Stomach smooth muscle (tissue), 2 donors: ENCODE measurements around the gene MAP3K10.

Experiments
- H3K27ac ChIP-seq: one replicate; pipeline ENCODE4 v1.7.0; 2013; ENCODE audit warnings: mild to moderate bottlenecking, low read length, inconsistent platforms
- H3K27me3 ChIP-seq, 2 donors: one replicate each; pipeline ENCODE4 v1.7.0; 2013; ENCODE audit warnings: low read length in 2 of 2; ENCODE audit not compliant: insufficient read depth in 2 of 2, control insufficient read depth in 1 of 2
- H3K36me3 ChIP-seq, 2 donors: one replicate each; pipeline ENCODE4 v1.7.0; 2013; ENCODE audit warnings: low read length in 2 of 2; ENCODE audit not compliant: control insufficient read depth in 2 of 2, insufficient read depth in 2 of 2
- H3K4me1 ChIP-seq: one replicate; pipeline ENCODE4 v1.7.0; 2013; ENCODE audit warnings: low read length; ENCODE audit not compliant: control insufficient read depth, insufficient read depth
- H3K4me3 ChIP-seq, 2 donors: one replicate each; pipeline ENCODE4 v1.7.0; 2013; ENCODE audit warnings: low read length in 2 of 2
- H3K9ac ChIP-seq, 2 donors: one replicate each; pipeline ENCODE4 v1.7.0; 2013; ENCODE audit warnings: low read length in 2 of 2, mild to moderate bottlenecking in 1 of 2
- H3K9me3 ChIP-seq, 2 donors: one replicate each; pipeline ENCODE4 v1.7.0; 2013; ENCODE audit warnings: low read length in 2 of 2; ENCODE audit not compliant: control insufficient read depth in 2 of 2
- donor health status: healthy.
- donor health status: Pancreatic carcinoma.

MAP3K10 gene

DNA sequence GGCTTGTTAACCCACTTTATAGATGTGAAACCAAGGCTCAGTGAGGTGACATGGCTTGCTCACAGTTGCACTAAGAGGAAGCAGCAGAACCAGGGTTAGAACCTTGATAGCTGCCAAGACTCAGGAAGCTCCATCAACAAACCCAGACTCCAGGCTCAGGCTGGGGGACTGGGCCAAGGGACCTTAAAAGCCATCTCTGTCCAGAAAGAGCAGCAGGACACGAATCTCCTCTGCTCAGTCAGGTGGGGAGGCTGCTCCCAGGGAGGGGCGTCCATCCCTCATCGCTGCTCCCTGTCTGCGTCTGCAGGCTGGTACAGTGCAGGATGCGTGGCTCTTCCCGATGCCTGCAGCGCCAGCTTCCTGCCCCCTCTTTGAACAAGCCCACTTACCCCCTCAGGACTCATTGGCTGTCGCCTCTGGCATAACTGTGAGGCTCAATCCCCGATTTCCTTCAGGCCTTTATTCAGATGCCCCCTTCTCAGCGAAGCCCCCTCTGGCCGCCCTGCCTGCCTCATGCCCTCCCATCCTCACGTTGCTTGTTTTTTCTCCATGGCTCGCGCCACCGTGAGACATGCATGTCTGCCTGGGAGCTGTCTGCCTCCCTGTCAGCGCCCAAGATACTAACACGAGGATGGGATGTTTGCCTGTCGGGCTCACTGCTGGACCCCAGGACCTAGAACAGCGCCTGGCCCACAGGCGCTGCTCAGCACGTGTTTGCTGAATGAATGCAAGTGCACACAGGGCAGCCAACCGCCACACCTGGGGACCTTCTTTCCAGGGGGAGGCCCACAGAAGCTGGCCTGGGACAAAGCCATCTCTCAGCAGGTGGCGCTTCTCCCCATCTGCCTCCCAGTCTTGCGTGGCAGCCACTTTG, 72.5 kb downstream of the MAP3K10 start:
- H3K9ac ChIP-seq: no peak overlapping the region
- H3K4me3 ChIP-seq: no peak overlapping the region
- peaks cover 12 to 28% of the 10 kb centered on the region in 2 donors for H3K36me3 ChIP-seq
- no peaks in the 10 kb centered on the region for H3K9me3 ChIP-seq
- no peaks in the 10 kb centered on the region for H3K27me3 ChIP-seq
- no peak overlapping the region for H3K27ac ChIP-seq
- H3K4me1 ChIP-seq: peaks cover 21% of the 10 kb centered on the region

DNA sequence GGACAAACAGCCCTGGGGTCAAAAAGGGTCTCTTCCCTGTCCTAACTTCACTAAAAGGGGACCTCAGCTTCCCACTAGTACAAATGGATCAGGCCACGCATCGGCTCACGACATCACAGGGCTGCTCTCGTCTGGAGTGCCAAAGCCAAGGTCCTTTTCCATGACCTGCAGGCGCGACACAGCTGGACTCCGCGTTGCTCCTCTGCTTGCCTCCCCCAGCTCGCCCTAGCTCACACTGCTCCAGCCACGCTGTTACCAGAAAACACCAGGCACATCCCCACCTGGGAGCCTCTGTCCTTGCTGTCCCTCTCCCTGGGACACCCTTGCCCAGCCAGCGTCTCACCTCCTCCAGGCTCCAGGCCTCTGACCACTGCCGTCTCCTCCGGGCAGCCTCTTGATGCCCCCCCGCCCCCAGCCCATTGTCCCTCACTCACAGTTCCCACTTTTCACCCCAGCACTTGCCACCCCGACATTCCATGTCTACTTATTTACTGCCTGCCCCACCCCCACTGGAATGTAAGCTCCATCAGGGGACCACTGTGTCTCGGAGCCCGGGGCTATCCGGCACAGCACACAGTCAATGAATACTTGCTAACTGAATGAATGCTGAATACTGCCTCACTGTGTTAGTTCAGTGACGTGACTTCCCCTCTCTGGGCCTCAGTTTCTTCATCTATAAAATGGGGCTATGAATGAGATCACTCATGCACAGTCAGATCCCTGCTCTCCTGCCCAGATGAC, 73.3 kb downstream of the MAP3K10 start:
- no peak overlapping the region for H3K27ac ChIP-seq
- H3K4me1 ChIP-seq: peaks cover 21% of the 10 kb centered on the region
- no peak overlapping the region for H3K9ac ChIP-seq

More for the DNA sequence above, 73.3 kb downstream of the MAP3K10 start:
- Histone ChIP-seq H3K9me3 (no peaks in the 10 kb centered on the region), H3K36me3 (peaks cover 12 to 28% of the 10 kb centered on the region in 2 donors), H3K27me3 (no peaks in the 10 kb centered on the region), H3K4me3 (no peak overlapping the region)
